ENCODE data around the gene GABBR1. TPM values are rescaled to one million over a fixed set of nuclear protein-coding genes. Genes with fewer than 3 reads are reported as not detected.

GABBR1 gene
- polyA plus RNA-seq, 1 of the 3 experiments (the other 2 are of a cell fraction), result 26.8 TPM

DNA sequence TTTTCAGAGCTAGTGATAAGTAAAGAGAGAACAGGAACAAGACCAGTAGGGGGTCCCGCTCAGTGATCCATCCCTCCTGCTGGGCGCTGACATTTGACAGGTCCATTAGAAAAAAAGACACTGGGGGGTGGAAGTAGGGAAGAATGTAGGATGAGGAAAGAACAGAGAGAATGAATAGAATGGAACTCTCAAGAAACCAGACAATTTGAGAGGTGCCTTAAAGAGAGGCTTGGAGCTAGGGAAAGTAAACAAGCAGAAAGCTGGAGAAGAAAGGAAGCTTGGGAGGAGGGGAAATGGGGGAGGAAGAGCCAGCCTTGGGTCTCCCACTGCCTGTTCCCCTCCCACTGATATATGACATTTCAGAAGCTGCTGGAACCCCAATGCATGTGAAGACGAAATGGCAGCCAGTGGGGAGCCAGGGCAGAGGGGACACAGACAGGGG, 8.4 kb downstream of the GABBR1 start (continued):
- TF ChIP-seq, protein P1, sequence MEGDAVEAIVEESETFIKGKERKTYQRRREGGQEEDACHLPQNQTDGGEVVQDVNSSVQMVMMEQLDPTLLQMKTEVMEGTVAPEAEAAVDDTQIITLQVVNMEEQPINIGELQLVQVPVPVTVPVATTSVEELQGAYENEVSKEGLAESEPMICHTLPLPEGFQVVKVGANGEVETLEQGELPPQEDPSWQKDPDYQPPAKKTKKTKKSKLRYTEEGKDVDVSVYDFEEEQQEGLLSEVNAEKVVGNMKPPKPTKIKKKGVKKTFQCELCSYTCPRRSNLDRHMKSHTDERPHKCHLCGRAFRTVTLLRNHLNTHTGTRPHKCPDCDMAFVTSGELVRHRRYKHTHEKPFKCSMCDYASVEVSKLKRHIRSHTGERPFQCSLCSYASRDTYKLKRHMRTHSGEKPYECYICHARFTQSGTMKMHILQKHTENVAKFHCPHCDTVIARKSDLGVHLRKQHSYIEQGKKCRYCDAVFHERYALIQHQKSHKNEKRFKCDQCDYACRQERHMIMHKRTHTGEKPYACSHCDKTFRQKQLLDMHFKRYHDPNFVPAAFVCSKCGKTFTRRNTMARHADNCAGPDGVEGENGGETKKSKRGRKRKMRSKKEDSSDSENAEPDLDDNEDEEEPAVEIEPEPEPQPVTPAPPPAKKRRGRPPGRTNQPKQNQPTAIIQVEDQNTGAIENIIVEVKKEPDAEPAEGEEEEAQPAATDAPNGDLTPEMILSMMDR (IDR thresholded peaks at IDR 0.05), result no peak
- TF ChIP-seq, protein P2, sequence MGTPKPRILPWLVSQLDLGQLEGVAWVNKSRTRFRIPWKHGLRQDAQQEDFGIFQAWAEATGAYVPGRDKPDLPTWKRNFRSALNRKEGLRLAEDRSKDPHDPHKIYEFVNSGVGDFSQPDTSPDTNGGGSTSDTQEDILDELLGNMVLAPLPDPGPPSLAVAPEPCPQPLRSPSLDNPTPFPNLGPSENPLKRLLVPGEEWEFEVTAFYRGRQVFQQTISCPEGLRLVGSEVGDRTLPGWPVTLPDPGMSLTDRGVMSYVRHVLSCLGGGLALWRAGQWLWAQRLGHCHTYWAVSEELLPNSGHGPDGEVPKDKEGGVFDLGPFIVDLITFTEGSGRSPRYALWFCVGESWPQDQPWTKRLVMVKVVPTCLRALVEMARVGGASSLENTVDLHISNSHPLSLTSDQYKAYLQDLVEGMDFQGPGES (IDR thresholded peaks at IDR 0.05; ENCODE audit: low read depth, low read length), result no peak
- no peak for TF ChIP-seq TAF1 (IDR thresholded peaks at IDR 0.05; ENCODE audit: borderline replicate concordance, low read depth, low read length)
- no peak for TF ChIP-seq FOXJ3 (CRISPR knock-in tag; IDR thresholded peaks at IDR 0.05)

DNA sequence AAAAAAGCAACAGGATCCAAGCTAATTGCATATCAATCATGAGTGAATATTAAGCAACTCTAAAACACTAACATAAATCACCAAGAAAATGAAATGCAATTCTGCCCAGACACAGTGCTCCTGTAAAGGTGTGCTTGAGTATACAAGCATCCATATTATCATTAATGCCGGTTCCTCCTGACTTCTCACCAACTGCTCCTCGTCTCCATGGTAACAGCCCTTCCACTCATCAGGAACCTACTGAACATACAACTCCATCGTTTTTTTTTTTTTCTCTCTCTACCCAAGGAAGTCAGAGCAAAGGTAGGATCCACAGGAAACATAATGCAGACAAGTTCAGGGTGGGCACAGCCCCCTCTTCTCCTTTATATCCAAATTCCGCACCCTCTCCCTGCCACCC, 12.4 kb downstream of the GABBR1 start:
- no peaks in the 10 kb centered on the region; a peak in 2 of 4 replicates for H3K4me1 ChIP-seq (ENCODE audit: control insufficient read depth in 1 of 2, insufficient read depth in 2 of 2, low read depth in 1 of 2, low read length in 1 of 2)
- ChIA-PET POLR2A (interaction anchor here (1.2 to 1.3 kb wide), 2 partner anchors 12 to 14 kb away, joined by 3 read pairs; partner anchors contain the start of gene GABBR1), CTCF (interaction anchor here (0.7 kb wide), 1 partner anchor 33 kb away, joined by 3 read pairs; no protein-coding TSS in a partner anchor)
- no peak for TF ChIP-seq SMC3 (IDR thresholded peaks at IDR 0.05; ENCODE audit: low read depth, low read length)
- TF ChIP-seq RXRA (IDR thresholded peaks at IDR 0.05; ENCODE audit: borderline replicate concordance, low read depth), result no peak
- TF ChIP-seq FOXM1 (IDR thresholded peaks at IDR 0.05; ENCODE audit: low read depth), result no peak
- TF ChIP-seq MXI1 (IDR thresholded peaks at IDR 0.05; ENCODE audit: low read depth, low read length), result no peak
- no peak for TF ChIP-seq SIN3A (IDR thresholded peaks at IDR 0.05; ENCODE audit: borderline replicate concordance, low read depth, low read length)
- TF ChIP-seq CHD2 (IDR thresholded peaks at IDR 0.05; ENCODE audit: low read length, partially characterized antibody), result no peak
- no peak for TF ChIP-seq RAD21 (IDR thresholded peaks at IDR 0.05; ENCODE audit: low read length)
- no peak for TF ChIP-seq NRF1 (IDR thresholded peaks at IDR 0.05; ENCODE audit: low read depth, low read length)
- TF ChIP-seq TCF12 (IDR thresholded peaks at IDR 0.05), result no peak
- TF ChIP-seq YY1 (IDR thresholded peaks at IDR 0.05; ENCODE audit: low read depth), result no peak
- TF ChIP-seq ELF1 (IDR thresholded peaks at IDR 0.05), result no peak
- H3F3A ChIP-seq (replicated peaks; ENCODE audit: insufficient read depth), result no peaks in the 10 kb centered on the region
- no peak overlapping the region for H3K4me2 ChIP-seq
- H3K9me2 ChIP-seq, result no peaks in the 10 kb centered on the region
- H3K79me2 ChIP-seq (ENCODE audit: insufficient read depth), result no peaks in the 10 kb centered on the region
- no peak overlapping the region for H3K27ac ChIP-seq (ENCODE audit: low read depth in 2 of 2, low read length in 1 of 2)
- no peaks in the 10 kb centered on the region for H4K20me1 ChIP-seq (ENCODE audit: insufficient read depth)
- H3K9me3 ChIP-seq, result no peaks in the 10 kb centered on the region
- peaks cover 16 to 63% of the 10 kb centered on the region in 2 experiments for H3K36me3 ChIP-seq (replicated peaks in 1 of 2; ENCODE audit: control insufficient read depth in 1 of 2, insufficient read depth in 2 of 2, low read length in 1 of 2)
- no peak overlapping the region for H2AFZ ChIP-seq (ENCODE audit: low read depth)
- H3K27me3 ChIP-seq (ENCODE audit: insufficient read depth), result no peaks in the 10 kb centered on the region
- H3K9ac ChIP-seq, result no peak overlapping the region
- 73% methylated on average over 4 of the region's 4 CpGs for whole genome bisulfite sequencing (ENCODE audit: low lambda C conversion rate)
- H3K4me3 ChIP-seq (ENCODE audit: low read depth in 2 of 2, low read length in 1 of 2), result no peak overlapping the region
- DNase-seq, result no peak
